Suprapubic skin (tissue), 3 donors: ENCODE results near the gene SENP5.

Source experiments
- CTCF ChIP-seq, 2 donors: fragments of 200-600 bp in 1 of 2; fragments of 450-650 bp in 1 of 2; sonication (generic) in 1 of 2; IDR thresholded peaks; one replicate each; pipeline ENCODE4 v1.5.1; 2016 to 2019; ENCODE audit warnings: antibody characterized with exemption in 2 of 2, mild to moderate bottlenecking in 1 of 2, moderate library complexity in 1 of 2
- EP300 ChIP-seq: sonication (generic); formaldehyde crosslinking; IDR thresholded peaks from one replicate; pipeline ENCODE4 v1.6.1; 2017; ENCODE audit warnings: antibody characterized with exemption
- POLR2A ChIP-seq, 2 donors: fragments of 450-650 bp; IDR thresholded peaks; one replicate each; pipeline ENCODE4 v1.6.1; 2017; ENCODE audit warnings: antibody characterized with exemption in 2 of 2, mild to moderate bottlenecking in 2 of 2, moderate library complexity in 2 of 2

- TF ChIP-seq EP300: no peak
- TF ChIP-seq CTCF (IDR thresholded peaks at IDR 0.05): no peak
- no peak for TF ChIP-seq POLR2A (IDR thresholded peaks at IDR 0.05)
These were observed 80.2 kb downstream of the SENP5 start for GRCh38 chr3:196947860-196948441.
